ENCODE results near the gene SERPINA5. TPM values are rescaled to one million over a fixed set of nuclear protein-coding genes. Genes with fewer than 3 reads are reported as not detected.
"Not testable (repeated sequence)": the region's sequence is repeated elsewhere in the genome, so short reads cannot be mapped to it uniquely, and the experiment has no call there.

SERPINA5 gene
- total RNA-seq, 2 experiments from 2014 or later, result not detected

- CTCF ChIA-PET, result interaction anchor here (0.5 kb wide), 1 partner anchor 174 kb away, joined by 4 read pairs; no protein-coding TSS in a partner anchor
- POLR2A ChIA-PET, result no interaction called here
Observed at GRCh38 chr14:94619297-94619696, 38.1 kb downstream of the SERPINA5 start.

- ChIA-PET POLR2A (no interaction called here), CTCF (no interaction called here)
Observed at GRCh38 chr14:94620597-94620996, 39.4 kb downstream of the SERPINA5 start.

GRCh38 chr14:94621358-94622134, 40.3 kb downstream of the SERPINA5 start:
- CTCF ChIA-PET, result no interaction called here

GRCh38 chr14:94622653-94623421, 41.6 kb downstream of the SERPINA5 start:
- ChIA-PET CTCF (no interaction called here), POLR2A (no interaction called here)

More at GRCh38 chr14:94621358-94622134, 40.3 kb downstream of the SERPINA5 start:
- POLR2A ChIA-PET, result no interaction called here

GRCh38 chr14:94623422-94623809, 42.2 kb downstream of the SERPINA5 start:
- CTCF ChIA-PET, result no interaction called here
- POLR2A ChIA-PET, result no interaction called here

GRCh38 chr14:94623856-94624499, 42.8 kb downstream of the SERPINA5 start:
- ChIA-PET CTCF (no interaction called here), POLR2A (no interaction called here)

- ChIA-PET POLR2A (no interaction called here), CTCF (no interaction called here)
Observed at GRCh38 chr14:94624537-94625352, 43.5 kb downstream of the SERPINA5 start.

- ChIA-PET CTCF (no interaction called here), POLR2A (no interaction called here)
Observed at GRCh38 chr14:94625353-94625635, 44.1 kb downstream of the SERPINA5 start.

- ChIA-PET POLR2A (no interaction called here), CTCF (no interaction called here)
Observed at GRCh38 chr14:94628578-94628977, 47.4 kb downstream of the SERPINA5 start.

- CTCF ChIA-PET, result no interaction called here
- POLR2A ChIA-PET, result no interaction called here
Observed at GRCh38 chr14:94630396-94630795, 49.2 kb downstream of the SERPINA5 start.

- ChIA-PET POLR2A (no interaction called here), CTCF (no interaction called here)
Observed at GRCh38 chr14:94631050-94631449, 49.8 kb downstream of the SERPINA5 start.

- CTCF ChIA-PET, result no interaction called here
- POLR2A ChIA-PET, result no interaction called here
Observed at GRCh38 chr14:94631536-94632304, 50.5 kb downstream of the SERPINA5 start.

GRCh38 chr14:94632305-94632590, 51.0 kb downstream of the SERPINA5 start:
- ChIA-PET CTCF (no interaction called here), POLR2A (no interaction called here)

GRCh38 chr14:94633121-94633520, 51.9 kb downstream of the SERPINA5 start:
- ChIA-PET POLR2A (no interaction called here), CTCF (no interaction called here)

- CTCF ChIA-PET, result no interaction called here
- POLR2A ChIA-PET, result no interaction called here
Observed at GRCh38 chr14:94635154-94635553, 53.9 kb downstream of the SERPINA5 start.

GRCh38 chr14:94636744-94637412, 55.7 kb downstream of the SERPINA5 start:
- POLR2A ChIA-PET, result no interaction called here
- CTCF ChIA-PET, result no interaction called here

GRCh38 chr14:94637814-94638213, 56.6 kb downstream of the SERPINA5 start:
- CTCF ChIA-PET, POLR2A ChIA-PET: not testable (repeated sequence)

GRCh38 chr14:94638339-94638738, 57.1 kb downstream of the SERPINA5 start:
- CTCF ChIA-PET, result no interaction called here
- POLR2A ChIA-PET, result no interaction called here

- CTCF ChIA-PET, result no interaction called here
Observed at GRCh38 chr14:94638961-94639817, 58.0 kb downstream of the SERPINA5 start.

More at GRCh38 chr14:94638961-94639817, 58.0 kb downstream of the SERPINA5 start:
- POLR2A ChIA-PET, result no interaction called here
